OCI-LY1 (cell line): ENCODE data around the gene KBTBD7.

Source experiments
- CTCF ChIP-seq: fragments of 200-600 bp; sonication (generic), shearing (Covaris generic); IDR thresholded peaks from 2 replicates; pipeline ENCODE4 v1.5.1; 2017; ENCODE audit warnings: mild to moderate bottlenecking, antibody characterized with exemption, low read length, moderate library complexity, mixed read lengths
- EZH2 ChIP-seq: fragments of 200-600 bp; sonication (generic), shearing (Covaris generic); IDR thresholded peaks from 2 replicates; pipeline ENCODE4 v1.8.0; 2017; ENCODE audit warnings: borderline replicate concordance, mixed run types, mild to moderate bottlenecking, antibody characterized with exemption, low read length, moderate library complexity, mixed read lengths

- no peak for TF ChIP-seq CTCF
- no peak for TF ChIP-seq EZH2
Measured at GRCh38 chr13:41232578-41233480, 38.5 kb upstream of the KBTBD7 start.
